ENCODE measurements around the gene PHF1.
A peak's percentile ranks its signal among the peaks of the same experiment; 100 is the strongest.

The PHF1 gene

GRCh38 chr6:33430991-33431879 lies 20.4 kb downstream of the PHF1 start:
- DNase-seq = peak in 50 of 51 donors; percentile 15 to 91 (median 74)

- DNase-seq = no peak
Measured at GRCh38 chr6:33431880-33432541, 21.2 kb downstream of the PHF1 start.

- DNase-seq = no peak
Measured at GRCh38 chr6:33432546-33432945, 21.7 kb downstream of the PHF1 start.

GRCh38 chr6:33433001-33433543 lies 22.3 kb downstream of the PHF1 start:
- DNase-seq = no peak

DNA sequence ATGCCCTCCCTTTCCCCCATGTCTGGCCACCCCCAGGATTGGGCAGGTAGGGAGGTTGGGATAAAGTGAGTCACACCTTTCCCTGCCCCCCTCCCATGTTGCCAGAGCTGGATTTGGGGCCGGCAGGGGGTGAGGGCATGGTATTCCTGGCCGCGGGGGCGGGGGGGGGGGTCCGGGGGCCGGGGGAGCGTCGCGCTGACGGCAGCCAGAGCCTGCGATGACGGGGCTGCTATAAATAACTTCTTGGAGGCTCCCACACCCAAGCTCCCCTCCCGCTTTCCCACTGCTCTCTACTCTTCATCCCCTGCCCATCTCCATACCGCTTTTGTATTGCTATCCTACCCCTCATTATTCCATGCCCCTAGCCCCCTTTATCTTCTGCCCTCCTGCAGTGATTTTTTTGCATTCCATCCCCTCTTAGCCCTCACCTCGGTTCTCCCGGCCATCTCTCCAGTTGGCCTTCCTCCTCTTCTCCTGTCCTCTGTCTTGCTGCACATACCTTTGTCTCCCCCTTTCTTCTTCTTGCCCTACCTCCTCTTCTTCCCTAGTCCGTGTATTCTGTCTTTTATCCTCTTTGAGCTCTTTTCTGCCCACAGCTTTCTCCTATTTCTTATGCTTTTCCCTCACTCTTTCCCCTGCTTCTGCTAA lies 22.9 kb downstream of the PHF1 start:
- peak in 1 of 51 donors; percentile 14 for DNase-seq

DNA sequence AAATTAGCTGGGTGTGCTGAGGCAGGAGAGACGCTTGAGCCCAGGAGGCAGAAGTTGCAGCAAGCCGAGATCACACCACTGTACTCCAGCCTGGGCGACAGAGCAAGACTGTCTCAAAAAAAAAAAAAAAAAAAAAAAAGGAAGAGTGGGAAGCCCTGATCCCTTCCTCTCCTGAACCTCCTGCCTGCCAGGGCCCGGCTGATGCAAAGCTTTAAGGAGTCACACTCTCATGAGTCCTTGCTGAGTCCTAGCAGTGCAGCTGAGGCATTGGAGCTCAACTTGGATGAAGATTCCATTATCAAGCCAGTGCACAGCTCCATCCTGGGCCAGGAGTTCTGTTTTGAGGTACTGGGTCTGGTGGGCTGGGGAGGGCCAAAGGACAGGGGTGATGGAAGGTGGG lies 24.1 kb downstream of the PHF1 start:
- no peak for DNase-seq

- no peak for DNase-seq
Measured at GRCh38 chr6:33437666-33438065, 26.9 kb downstream of the PHF1 start.

- DNase-seq = no peak
Measured at GRCh38 chr6:33438978-33439594, 28.3 kb downstream of the PHF1 start.

GRCh38 chr6:33439956-33440648 lies 29.3 kb downstream of the PHF1 start:
- DNase-seq = peak in 2 of 51 donors; percentile 9 to 34

GRCh38 chr6:33440649-33441309 lies 30.0 kb downstream of the PHF1 start:
- DNase-seq = no peak

DNA sequence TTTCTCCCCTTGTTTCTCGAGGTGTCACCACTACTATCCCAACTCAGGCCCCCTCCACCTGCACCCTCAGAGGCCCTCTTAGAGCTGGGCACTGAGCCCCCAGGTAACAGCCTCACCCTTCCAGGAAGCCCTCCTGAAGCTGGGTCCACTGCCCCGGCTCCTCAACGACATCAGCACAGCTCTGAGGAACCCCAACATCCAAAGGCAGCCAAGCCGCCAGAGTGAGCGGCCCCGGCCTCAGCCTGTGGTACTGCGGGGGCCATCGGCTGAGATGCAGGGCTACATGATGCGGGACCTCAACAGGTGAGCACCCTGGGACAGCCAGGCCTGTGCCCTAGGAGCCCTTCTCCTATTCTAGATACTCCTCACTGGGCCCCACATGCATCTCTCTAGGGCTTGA lies 30.6 kb downstream of the PHF1 start:
- DNase-seq = no peak

GRCh38 chr6:33442283-33442682 lies 31.5 kb downstream of the PHF1 start:
- no peak for DNase-seq

GRCh38 chr6:33443025-33443424 lies 32.2 kb downstream of the PHF1 start:
- no peak for DNase-seq

DNA sequence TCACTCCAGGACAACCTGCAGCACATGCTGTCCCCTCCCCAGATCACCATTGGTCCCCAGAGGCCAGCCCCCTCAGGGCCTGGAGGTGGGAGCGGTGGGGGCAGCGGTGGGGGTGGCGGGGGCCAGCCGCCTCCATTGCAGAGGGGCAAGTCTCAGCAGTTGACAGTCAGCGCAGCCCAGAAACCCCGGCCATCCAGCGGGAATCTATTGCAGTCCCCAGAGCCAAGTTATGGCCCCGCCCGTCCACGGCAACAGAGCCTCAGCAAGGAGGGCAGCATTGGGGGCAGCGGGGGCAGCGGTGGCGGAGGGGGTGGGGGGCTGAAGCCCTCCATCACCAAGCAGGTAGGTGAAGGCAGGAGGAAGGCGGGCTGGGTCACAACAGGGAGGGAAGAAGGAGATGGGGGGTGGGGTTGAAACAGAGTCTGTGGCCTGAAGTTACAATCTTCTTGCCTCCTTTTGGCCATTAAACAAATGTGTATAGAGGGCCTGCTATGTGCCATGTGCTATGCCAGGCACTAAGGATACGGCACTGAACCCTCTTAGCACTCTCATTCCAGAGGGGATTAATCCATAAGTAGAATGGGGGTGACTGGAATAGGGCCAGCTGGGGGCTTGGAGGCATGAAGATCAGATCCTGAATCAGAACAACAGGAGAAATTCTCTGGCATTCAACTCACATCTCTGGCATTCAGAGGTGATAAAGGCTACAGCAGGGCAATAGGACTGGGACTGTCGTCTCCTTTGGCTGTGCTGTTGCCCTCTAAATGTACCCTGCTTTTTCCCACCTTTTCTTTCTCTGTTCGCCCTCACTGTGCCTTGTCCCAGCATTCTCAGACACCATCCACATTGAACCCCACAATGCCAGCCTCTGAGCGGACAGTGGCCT lies 33.0 kb downstream of the PHF1 start:
- no peak for DNase-seq

DNA sequence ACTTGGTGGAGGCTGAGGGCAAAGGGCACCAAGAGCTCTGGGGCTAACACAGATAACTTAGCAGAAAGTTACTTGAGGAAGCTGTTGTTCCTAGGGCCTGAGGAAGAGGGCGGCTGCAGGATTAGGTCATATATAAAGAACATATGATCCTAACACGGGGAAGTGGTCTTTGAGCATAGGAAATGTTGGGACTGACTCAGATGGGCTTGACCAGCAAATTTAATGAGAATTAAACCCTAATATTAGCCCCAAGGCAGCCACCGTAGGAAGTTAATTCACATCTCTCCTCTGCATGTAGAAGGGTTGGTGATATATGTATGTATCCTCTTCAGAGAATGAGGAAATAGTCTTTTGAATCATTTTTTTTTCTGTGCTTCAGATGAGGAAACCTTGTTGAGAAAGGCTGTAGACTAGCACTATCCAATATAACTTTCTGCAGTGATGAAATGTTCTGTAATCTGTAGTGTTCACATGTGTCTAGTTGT lies 34.3 kb downstream of the PHF1 start:
- no peak for DNase-seq

DNA sequence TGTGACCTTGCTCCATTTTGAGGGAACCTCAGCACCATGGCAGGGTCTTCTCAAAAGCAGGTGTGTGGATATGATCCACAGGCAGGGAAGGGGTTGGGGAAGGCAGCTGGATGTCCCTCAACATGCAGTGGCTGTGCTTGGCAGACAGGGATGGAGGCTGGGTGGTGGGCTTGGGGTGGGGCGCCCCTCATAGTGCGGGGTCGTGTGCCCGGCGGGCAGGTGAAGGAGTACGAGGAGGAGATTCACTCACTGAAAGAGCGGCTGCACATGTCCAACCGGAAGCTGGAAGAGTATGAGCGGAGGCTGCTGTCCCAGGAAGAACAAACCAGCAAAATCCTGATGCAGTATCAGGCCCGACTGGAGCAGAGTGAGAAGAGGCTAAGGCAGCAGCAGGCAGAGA lies 35.5 kb downstream of the PHF1 start:
- DNase-seq = no peak

GRCh38 chr6:33450434-33450833 lies 39.6 kb downstream of the PHF1 start:
- no peak for DNase-seq

- no peak for DNase-seq
Measured at GRCh38 chr6:33451606-33452005, 40.8 kb downstream of the PHF1 start.

- no peak for DNase-seq
Measured at GRCh38 chr6:33452496-33452895, 41.7 kb downstream of the PHF1 start.

Data from hypothalamus (tissue), 51 donors.